Hematopoietic multipotent progenitor cell (in vitro differentiated cells): Measurements from ENCODE around the gene ADH1C. TPM values are rescaled to one million over a fixed set of nuclear protein-coding genes. Genes with fewer than 3 reads are reported as not detected.
"Not testable (repeated sequence)": the region's sequence is repeated elsewhere in the genome, so short reads cannot be mapped to it uniquely, and the experiment has no call there.

ENCODE experiments used
- DNase-seq, 3 donors: peaks; one replicate each; pipeline ENCODE4 v3.0.0-alpha.2; 2011 to 2015; ENCODE audit warnings: low read depth in 2 of 3, low spot score in 2 of 3
- total RNA-seq: library from RNA; depleted of rRNA; stranded (reverse); fragments of >200 nt; gene quantifications from one replicate; pipeline ENCODE4 v1.2.3, GENCODE V29; 2012

Gene ADH1C
- not detected for total RNA-seq

DNA sequence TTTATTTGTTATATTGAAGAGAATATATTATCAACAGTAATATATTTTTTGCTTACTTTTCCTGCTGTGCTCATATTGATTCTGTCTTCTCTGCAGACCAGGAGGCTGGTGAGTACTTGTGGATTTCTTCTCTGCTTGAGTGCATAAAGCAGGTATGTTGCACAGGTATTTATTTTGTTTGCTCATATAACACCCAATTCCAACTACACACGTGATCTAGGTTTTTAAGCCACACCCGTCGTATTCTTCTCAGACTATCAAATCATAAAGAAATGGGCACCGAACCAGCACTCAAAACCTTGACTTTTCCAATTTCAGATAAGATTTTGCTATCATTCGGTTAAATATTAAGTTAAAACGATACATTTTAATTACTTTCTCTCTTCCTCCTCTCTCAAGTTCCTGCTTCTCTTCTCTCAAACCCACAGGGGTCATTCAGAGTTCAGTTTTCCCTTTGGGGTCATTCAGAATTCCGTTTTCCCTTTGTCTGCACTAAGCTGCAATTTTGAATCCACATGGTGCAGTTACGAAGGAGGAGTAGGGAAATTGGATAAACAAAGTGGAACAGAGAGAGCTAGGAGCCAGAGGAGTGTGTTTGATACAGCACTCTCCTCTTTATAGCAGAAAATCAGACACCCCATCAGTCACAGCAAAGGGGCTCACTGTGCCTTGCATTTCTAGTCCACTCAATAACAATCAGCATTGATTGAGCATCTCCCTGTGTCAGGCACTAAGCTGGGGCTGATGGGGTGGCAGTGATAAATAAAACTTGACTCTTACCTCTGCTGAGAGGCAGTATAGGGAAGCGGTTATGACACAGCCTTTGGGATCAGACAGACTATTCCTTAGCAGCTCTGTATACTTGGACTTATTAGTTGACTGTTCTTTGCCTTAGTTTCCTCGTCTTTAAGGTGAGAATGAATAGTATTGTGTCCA, at the start of gene ADH1C:
ADH1C (minus strand) TSS at position 145 of the 936 bp plus-strand sequence; CDS start at position 74, 71 bp downstream.
- no peak for DNase-seq

DNA sequence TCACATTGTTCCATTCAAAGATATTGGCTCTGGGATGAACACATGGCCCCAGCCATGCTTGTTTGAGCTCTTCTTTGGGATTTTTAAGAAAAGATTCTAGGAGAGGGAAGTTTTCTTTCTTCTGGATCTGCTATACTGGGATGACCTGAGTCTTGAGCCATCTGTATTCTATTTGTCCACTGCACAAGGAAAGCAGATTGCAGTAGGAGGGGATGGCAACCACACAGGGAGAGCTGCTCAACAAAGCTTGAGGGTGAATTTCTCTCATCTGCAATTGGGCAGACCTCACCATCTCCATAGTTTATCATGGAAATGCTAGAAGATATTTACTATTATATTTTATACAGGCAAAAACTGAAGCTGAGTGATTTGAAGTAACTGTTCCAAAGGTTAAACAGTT, 48.3 kb upstream of the ADH1C start:
- no peak for DNase-seq

DNA sequence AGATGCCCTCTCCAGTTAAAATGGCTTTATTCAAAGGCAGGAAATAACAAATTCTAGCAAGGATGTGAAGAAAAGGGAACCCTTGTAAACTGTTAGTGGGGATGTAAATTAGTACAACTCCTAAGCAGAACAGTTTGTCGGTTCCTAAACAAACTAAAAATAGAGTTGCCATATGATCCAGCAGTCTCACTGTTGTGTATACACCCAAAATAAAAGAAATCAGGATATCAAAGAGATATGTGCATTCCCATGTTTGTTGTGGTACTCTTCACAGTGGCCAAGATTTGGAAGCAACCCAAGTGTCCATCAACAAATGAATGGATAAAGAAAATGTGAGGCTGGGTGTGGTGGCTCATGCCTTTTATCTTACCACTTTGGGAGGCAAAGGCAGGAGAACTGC, 46.5 kb upstream of the ADH1C start:
- no peak for DNase-seq

DNA sequence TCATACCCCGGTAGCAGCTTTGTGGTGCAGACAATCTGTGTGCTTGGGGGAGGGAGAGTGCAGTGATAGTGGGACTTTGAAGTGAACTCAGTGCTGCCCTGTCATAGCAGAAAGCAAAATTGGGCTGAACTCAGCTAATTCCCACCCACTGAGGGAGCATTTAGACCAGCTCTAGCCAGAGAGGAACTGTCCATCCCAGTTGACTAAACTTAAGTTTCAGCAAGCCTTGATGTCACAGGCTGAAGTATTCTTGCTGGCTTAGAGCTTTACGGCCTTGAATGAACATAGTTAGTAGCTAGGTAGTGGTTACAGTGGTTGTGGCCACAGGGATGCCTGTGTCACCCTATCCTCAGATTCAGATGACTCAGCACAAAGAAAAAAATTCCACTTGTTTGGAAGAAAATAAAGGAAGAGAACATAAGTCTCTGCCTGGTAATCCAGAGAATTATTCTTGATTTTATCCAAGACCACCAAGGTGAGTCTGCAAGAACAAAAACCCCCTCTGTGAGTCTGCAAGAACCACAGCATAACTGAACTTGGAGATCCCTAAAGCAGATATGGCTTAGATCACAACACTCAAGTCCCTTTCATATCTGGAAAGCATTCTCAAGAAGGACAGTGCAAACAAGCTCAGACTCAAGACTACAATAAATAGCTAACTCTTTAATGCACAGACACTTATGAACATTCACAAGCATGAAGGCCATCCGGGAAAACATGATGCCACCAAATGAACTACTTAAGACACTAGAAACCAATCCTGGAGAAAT, 43.2 kb upstream of the ADH1C start:
- DNase-seq = no peak

DNA sequence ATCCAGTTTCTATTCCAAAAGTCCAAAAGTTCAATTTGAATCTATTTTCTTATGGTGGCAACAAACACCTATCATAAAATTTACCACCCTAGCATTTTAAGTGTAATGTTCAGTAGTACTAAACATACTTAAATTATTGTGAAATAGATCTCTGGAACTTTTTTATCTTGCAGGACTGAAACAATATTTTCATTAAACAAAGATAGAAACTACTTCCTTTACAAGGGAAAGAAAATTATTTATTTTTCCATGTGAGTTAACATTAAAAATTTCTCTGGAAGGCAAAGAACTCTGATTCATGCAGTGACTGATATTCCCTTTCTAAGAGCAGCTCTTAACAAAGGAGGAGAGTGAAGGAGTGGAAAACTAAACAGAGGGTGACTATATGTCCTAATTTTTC, 42.4 kb upstream of the ADH1C start:
- DNase-seq = no peak

DNA sequence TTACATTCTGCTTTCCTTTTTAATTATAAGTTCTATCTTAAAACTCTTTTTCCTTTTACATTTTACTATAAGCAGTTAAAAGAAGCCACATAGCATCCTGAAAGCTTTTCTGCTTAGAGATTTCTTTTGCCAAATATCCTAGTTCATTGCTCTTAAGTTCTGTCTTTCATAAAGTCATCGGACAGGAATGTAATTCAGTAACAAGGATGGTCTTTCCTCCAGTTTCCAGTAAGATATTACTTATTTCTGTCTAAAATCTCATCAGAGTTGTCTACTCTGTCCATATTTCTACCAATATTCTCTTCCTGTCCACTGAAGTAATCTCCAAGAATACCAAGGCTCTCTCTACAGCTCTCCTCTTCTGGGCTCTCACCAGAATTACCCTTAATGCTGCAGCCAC, 37.5 kb upstream of the ADH1C start:
- DNase-seq = no peak

DNA sequence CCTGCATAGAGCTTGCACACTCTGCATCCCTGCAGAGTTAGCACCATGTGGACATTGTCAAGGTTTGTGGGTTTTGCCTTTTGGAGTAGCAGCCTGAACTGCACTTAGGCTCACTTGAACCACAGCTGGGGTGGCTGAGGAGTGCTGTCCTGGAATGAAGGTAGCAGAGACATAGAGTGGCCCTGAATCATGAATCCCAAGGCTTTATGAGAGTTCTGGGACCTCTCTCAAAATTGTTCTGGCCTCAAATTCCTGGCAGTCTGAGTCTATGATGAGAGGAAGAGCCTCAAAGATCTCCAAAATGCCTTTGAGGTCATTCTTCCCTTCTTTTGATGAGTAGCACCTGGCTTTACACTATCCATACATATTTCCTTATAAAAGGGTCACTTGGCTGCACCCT, 37.1 kb upstream of the ADH1C start:
- DNase-seq = no peak

DNA sequence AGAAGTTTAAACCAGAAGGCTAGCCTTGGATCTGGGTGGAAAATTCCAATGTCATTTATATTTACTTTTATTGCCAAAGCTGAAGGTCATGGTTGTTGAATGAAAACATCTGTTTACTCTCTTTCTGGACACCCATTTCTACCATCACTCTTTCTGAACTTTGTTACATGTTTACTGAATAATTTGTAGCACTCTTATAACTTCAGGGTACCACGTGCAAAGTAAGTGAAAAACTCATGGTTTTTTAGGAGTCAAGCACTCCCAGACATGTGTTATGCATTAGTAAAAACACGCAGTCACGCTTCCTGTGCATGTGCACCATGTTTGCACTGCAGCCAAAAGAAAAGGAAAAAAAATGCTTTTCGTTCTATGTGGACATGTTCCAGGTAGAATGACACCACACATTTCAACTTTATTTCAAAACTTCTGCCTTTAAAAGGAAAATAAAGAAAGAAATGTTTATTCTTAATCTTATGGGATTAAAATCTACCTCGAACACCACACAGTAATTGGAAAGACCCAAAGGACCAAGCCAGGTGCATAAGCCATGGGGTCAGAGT, 31.4 kb upstream of the ADH1C start:
- peak in 2 of 3 donors; percentile 24 to 81 for DNase-seq

DNA sequence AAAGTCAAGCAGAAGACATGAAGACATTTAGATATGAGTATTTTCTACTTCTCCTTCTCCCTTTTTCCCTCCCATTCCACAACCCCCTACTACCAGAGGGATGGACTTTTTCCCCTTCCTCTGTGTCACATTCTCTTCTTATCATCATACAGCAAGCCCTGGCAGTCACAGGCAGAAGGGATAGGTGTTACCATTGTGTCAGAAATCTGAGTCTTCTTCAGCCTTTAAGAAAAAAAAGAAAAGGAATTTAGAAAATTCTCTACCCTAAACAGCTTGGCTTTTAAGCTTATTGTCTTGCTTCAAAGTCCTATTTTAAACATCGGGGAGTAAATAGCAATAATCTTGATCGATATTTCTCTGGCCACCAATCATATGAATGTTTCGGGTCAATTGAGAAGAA, 30.9 kb upstream of the ADH1C start:
- no peak for DNase-seq

DNA sequence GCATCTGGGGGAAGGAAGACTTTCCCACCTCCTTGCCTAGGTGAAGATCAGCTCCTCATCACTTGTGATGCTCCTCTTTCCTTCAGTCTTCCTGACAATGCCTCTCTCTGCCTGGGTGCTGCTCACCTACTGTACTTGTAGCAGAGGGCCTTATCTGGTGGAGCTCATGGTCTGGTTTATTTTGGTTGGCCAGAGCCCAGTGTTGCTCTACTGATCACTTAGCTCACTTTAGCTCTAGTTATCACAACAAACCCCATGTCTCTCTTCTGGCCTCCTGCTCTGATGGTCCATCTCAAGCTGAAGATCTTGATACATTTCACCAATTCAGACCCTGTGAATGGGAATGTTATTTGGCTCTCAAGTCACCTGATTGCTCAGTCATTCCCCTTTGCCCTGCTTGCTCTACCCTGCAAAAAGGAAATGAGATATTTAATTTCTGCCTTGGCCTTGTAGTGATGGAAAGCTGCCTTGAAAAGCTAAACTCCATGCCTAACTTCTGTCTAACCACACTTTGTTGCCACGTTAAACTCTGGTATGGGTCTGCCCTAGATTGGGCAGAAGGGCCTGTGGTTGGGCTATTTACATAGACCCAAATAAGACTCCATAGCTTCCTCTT, 30.3 kb upstream of the ADH1C start:
- no peak for DNase-seq

DNA sequence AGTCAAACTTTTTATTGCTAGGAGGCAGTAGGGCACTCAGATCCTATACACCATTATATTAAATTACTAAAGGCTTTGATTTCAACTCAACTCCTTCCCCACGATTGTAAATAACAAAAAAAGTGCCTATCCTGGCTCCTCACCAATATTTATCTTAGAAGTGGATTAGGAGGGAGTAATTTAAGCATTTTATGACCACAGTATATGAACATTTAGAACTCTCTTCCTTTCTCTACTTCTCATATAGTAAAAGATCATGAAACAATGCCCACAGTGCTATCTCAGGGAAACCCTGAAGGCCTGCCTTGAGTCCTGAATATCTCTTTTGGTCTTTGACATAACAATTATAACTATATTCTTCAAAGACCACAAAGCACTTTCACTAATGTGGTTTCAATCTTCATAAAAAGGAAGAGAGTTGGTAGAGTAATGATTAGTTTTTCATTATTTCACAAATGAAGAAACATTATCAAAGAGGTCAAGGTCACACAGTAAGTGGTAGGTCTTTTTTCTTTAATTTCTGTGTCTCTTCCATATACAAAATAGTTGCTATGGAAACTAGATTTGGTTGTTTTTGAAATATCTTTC, 29.1 kb upstream of the ADH1C start:
- no peak for DNase-seq

DNA sequence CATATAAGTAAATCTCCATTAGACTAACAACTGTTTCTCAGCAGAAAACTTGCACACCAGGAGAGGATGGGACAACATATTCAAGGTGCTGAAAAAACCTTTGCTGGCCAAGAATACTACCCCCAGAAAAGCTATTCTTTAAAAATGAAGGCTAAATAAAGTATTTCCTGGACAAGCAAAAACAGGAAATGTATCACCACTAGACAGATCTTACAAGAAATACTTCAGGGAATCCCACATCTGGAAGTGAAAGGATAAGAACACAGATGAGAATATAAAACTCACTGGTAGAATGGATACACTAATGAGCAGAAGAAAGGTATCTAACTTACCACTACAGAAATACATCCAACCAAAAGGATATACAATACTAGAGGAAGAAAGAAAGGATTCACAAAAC, 27.0 kb upstream of the ADH1C start:
- DNase-seq = no peak

DNA sequence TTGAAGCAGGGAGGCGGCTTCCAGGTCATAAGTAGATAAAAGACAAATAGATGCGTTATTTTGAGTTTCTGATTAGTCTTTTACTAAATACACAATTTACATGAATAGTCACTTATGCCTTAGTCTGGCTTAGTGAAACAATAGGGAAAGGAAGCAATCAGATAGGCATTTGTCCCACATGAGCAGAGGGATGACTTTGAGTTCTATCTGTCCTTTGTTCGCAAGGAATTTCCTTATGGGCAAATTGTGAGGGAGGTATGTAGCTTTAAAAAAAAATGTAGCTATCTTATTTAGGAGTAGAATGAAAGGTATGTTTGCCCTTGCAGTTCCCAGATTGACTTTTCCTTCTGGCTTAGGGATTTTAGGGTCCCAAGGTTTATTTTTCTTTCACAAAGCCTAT, 26.3 kb upstream of the ADH1C start:
- DNase-seq = no peak

DNA sequence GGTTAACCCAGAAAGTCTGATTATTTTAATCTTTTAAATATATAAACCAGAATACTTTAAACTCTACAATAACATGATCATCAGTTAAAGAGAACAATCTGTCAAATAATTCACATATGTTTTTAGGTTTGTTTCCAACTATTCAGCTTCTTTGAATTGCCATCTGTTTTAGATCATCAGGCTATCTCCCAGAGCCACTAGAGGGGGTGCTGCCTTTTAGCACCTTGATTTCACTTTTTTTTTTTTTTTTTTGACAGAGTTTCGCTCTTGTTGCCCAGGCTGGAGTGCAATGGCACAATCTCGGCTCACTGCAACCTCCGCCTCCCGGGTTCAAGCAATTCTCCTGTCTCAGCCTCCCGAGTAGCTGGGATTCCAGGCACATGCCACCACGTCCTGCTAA, 24.8 kb upstream of the ADH1C start:
- peak in 1 of 3 donors; percentile 36 for DNase-seq

DNA sequence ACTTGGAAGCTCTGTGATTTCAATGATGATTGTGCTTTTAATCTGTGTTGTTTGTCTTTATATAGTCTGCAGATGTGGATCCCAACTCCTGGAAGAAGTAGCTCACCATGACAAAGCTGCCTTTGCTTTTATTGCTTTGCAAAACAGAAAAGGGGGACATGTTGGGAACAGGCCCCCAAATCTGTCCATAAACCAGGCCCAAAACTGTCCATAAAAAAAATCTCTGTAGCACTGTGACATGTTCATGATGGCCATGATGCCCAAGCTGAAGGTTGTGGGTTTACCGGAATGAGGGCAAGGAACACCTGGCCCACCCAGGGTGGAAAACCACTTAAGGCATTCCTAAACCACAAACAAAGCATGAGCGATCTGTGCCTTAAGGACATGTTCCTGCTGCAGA, 19.9 kb upstream of the ADH1C start:
- DNase-seq = not testable (repeated sequence)

DNA sequence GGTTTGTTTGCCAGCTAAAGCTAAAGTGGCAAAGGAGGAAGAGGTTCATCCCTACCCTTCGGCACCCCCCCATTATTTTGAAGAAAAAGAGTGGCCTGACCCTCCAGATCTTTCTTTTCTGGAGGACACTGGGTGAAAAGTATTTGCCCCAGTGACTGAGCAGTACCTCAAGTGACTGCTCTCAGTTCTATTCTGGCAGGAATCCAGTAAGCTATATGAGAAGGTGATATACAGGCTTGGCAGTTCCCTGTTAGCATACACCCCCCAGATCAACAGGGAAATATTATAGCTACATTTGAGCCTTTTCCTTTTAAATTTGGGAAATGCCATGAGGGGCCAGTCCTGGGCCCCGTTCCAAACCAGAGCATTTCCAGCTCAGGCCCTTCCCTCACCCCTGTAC, 15.3 kb upstream of the ADH1C start:
- DNase-seq = not testable (repeated sequence)

DNA sequence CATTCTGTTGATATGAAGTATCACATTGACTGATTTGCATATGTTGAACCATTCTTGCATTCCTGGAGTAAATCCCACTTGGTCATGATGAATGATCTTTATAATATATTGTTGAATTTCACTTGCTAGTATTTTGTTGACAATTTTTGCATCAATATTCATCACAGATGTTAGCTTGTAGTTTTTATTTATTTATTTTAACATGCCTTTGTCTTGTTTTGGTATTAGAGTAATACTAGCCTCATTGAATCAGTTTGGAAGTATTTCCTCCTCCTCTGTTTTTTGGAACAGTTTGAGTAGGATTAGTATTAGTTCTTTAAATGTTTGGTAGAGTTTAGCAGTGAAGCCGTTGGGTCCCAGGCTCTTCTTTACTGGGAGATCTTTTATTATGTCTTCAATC, 13.9 kb upstream of the ADH1C start:
- no peak for DNase-seq

DNA sequence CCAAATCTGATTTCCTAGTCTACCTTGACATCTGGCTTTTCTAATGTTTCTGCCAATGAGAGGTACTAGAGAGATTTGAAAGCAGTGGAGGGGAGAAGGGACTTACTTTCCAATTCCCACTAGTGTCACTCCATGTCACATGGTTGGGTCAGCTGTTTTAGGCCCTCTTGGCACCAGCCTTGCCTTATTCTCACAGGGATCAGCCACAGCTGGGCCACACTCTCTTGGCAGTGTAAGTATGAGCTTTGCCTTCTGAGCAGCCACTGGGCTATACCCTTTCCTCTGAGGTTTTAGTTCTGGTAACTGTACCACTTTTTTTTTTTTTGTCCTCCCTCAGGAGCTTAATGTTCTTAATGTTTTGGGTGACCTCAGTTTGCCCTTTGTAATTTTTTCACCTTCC, 10.2 kb upstream of the ADH1C start:
- no peak for DNase-seq

DNA sequence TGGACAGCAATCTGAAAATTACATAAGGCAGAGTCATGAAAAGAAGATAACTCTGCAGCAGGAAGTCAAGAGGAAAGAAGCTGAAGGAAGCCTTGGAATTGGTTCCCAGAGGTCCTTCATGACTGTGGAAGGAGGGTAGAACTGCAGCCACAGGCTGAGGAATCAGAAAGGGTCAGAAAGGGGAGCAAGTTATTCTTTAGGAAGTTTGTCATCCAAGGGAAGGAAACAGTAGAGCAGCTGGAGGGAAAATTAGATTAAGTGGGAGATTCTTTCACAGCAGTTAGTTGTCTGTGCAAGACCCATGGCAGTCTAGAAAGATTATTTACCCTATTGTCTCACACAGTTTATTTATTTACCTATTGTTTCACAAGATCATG, 9.3 kb upstream of the ADH1C start:
- no peak for DNase-seq

DNA sequence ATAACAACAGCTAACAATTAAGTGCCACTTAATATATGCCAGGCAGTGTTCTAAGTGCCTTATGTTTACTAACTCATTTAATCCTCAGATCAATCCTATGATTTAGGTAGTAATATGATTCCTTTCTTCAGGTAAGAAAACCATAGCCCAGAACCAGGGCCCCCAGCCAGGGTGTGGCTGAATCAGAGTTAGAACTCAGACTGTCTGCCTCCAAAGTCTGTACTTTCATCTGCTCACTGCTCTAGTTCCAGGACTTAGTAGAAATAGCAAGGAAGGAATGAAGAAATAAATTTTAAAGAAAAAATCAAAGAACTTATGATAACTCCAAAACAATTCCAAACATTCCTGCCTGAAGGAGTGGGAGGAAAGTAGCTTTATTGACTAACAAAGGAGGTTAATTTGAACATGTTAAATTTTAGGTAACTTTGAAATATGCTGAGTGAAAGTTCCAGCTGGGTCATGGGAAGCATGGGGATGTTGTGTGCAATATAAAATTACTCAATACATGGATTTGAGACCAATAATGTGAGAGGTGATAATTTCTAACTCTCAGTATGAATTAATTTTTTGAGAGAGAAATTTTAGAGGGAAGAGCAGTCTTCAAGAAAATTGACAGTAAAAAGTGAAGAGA, 8.8 kb upstream of the ADH1C start:
- no peak for DNase-seq
